Measurements from ENCODE around the gene GPR17. TPM values are rescaled to one million over a fixed set of nuclear protein-coding genes. Genes with fewer than 3 reads are reported as not detected.

Gene GPR17
- total RNA-seq, 1 experiment from 2014 or later: not detected

GRCh38 chr2:127654084-127654837 lies 8.3 kb downstream of the GPR17 start:
- no peak for DNase-seq (ENCODE audit: low spot score)

- DNase-seq (ENCODE audit: low spot score): no peak
These were observed 8.9 kb downstream of the GPR17 start for GRCh38 chr2:127654838-127655175.

- no peak for DNase-seq (ENCODE audit: low spot score)
These were observed 9.5 kb downstream of the GPR17 start for GRCh38 chr2:127655209-127656073.

- no peak for DNase-seq (ENCODE audit: low spot score)
These were observed 10.7 kb downstream of the GPR17 start for GRCh38 chr2:127656569-127657231.

GRCh38 chr2:127657232-127657595 lies 11.3 kb downstream of the GPR17 start:
- DNase-seq (ENCODE audit: low spot score): no peak

- no peak for DNase-seq (ENCODE audit: low spot score)
These were observed 12.2 kb downstream of the GPR17 start for GRCh38 chr2:127658146-127658545.

- DNase-seq (ENCODE audit: low spot score): no peak
These were observed 12.9 kb downstream of the GPR17 start for GRCh38 chr2:127658641-127659407.

GRCh38 chr2:127659408-127660290 lies 13.7 kb downstream of the GPR17 start:
- DNase-seq (ENCODE audit: low spot score): no peak

GRCh38 chr2:127660291-127660578 lies 14.3 kb downstream of the GPR17 start:
- DNase-seq (ENCODE audit: low spot score): no peak

GRCh38 chr2:127661072-127661649 lies 15.2 kb downstream of the GPR17 start:
- DNase-seq (ENCODE audit: low spot score): no peak

- DNase-seq (ENCODE audit: low spot score): no peak
These were observed 16.1 kb downstream of the GPR17 start for GRCh38 chr2:127661949-127662510.

GRCh38 chr2:127662937-127663565 lies 17.1 kb downstream of the GPR17 start:
- DNase-seq (ENCODE audit: low spot score): no peak

GRCh38 chr2:127663566-127664064 lies 17.7 kb downstream of the GPR17 start:
- DNase-seq (ENCODE audit: low spot score): no peak

GRCh38 chr2:127664065-127664894 lies 18.3 kb downstream of the GPR17 start:
- no peak for DNase-seq (ENCODE audit: low spot score)

- no peak for DNase-seq (ENCODE audit: low spot score)
These were observed 18.9 kb downstream of the GPR17 start for GRCh38 chr2:127664895-127665225.

- no peak for DNase-seq (ENCODE audit: low spot score)
These were observed 19.4 kb downstream of the GPR17 start for GRCh38 chr2:127665267-127665893.

GRCh38 chr2:127669056-127669455 lies 23.1 kb downstream of the GPR17 start:
- no peak for DNase-seq (ENCODE audit: low spot score)
